Measurements from ENCODE around the gene HLA-DQB2.
"Not testable (repeated sequence)": the region's sequence is repeated elsewhere in the genome, so short reads cannot be mapped to it uniquely, and the experiment has no call there.

The HLA-DQB2 gene
- 0 to 0.91 (median 0.17) reads per million in 4 experiments for total RNA-seq

- DNase-seq, result no peak
These were observed at the start of gene HLA-DQB2 for GRCh38 chr6:32763421-32763820. Gene HLA-DQB2, minus strand, starts transcription at chr6:32763532. Its CDS starts 62 bp downstream, at chr6:32763470.

- no peak for DNase-seq
These were observed 45.8 kb upstream of the HLA-DQB2 start for GRCh38 chr6:32809171-32809570.

GRCh38 chr6:32807020-32807580 lies 43.8 kb upstream of the HLA-DQB2 start:
- no peak for DNase-seq

- not testable (repeated sequence) for DNase-seq
These were observed 42.1 kb upstream of the HLA-DQB2 start for GRCh38 chr6:32805404-32805803.

GRCh38 chr6:32803416-32803815 lies 40.1 kb upstream of the HLA-DQB2 start:
- DNase-seq, result no peak

- DNase-seq, result no peak
These were observed 36.4 kb upstream of the HLA-DQB2 start for GRCh38 chr6:32799740-32800139.

- no peak for DNase-seq
These were observed 35.8 kb upstream of the HLA-DQB2 start for GRCh38 chr6:32799168-32799567.

GRCh38 chr6:32796848-32797776 lies 33.8 kb upstream of the HLA-DQB2 start:
- peak; percentile 75 for DNase-seq

- no peak for DNase-seq
These were observed 31.2 kb upstream of the HLA-DQB2 start for GRCh38 chr6:32794510-32794909.

- no peak for DNase-seq
These were observed 29.6 kb upstream of the HLA-DQB2 start for GRCh38 chr6:32792901-32793435.

GRCh38 chr6:32790306-32790705 lies 27.0 kb upstream of the HLA-DQB2 start:
- DNase-seq, result no peak

GRCh38 chr6:32785781-32786533 lies 22.6 kb upstream of the HLA-DQB2 start:
- DNase-seq, result no peak

GRCh38 chr6:32782923-32783322 lies 19.6 kb upstream of the HLA-DQB2 start:
- not testable (repeated sequence) for DNase-seq

GRCh38 chr6:32779036-32779435 lies 15.7 kb upstream of the HLA-DQB2 start:
- no peak for DNase-seq

- DNase-seq, result no peak
These were observed 11.7 kb upstream of the HLA-DQB2 start for GRCh38 chr6:32775071-32775470.

- no peak for DNase-seq
These were observed 11.1 kb upstream of the HLA-DQB2 start for GRCh38 chr6:32774426-32774825.

- no peak for DNase-seq
These were observed 9.3 kb upstream of the HLA-DQB2 start for GRCh38 chr6:32772656-32773055.

GRCh38 chr6:32764048-32764447 lies 716 bp upstream of the HLA-DQB2 start:
- DNase-seq, result no peak

- no peak for DNase-seq
These were observed 1.8 kb downstream of the HLA-DQB2 start for GRCh38 chr6:32761548-32761947.

- no peak for DNase-seq
These were observed 2.3 kb downstream of the HLA-DQB2 start for GRCh38 chr6:32761072-32761471.

GRCh38 chr6:32759669-32760068 lies 3.7 kb downstream of the HLA-DQB2 start:
- no peak for DNase-seq

- DNase-seq, result no peak
These were observed 10.8 kb downstream of the HLA-DQB2 start for GRCh38 chr6:32752580-32752979.

- not testable (repeated sequence) for DNase-seq
These were observed 17.7 kb downstream of the HLA-DQB2 start for GRCh38 chr6:32745649-32746048.

Measured in effector CD8-positive, alpha-beta T cell (primary cell).